Measurements from ENCODE around the gene ISY1.
"Not testable (repeated sequence)": the region's sequence is repeated elsewhere in the genome, so short reads cannot be mapped to it uniquely, and the experiment has no call there.

GRCh38 chr3:129184784-129185542, 24.1 kb upstream of the ISY1 start:
- not testable (repeated sequence) for TF ChIP-seq CTCF (optimal IDR thresholded peaks at IDR 0.05 in 1 of 3, IDR thresholded peaks at IDR 0.05 in 1 of 3, conservative IDR thresholded peaks at IDR 0.05 in 1 of 3; ENCODE audit: extremely low read depth in 1 of 3, insufficient read depth in 2 of 3, low read length in 3 of 3); EZH2 (IDR thresholded peaks at IDR 0.05; ENCODE audit: low read length)

Data from keratinocyte (primary cell).